ENCODE results near the gene KLHL22.

DNA sequence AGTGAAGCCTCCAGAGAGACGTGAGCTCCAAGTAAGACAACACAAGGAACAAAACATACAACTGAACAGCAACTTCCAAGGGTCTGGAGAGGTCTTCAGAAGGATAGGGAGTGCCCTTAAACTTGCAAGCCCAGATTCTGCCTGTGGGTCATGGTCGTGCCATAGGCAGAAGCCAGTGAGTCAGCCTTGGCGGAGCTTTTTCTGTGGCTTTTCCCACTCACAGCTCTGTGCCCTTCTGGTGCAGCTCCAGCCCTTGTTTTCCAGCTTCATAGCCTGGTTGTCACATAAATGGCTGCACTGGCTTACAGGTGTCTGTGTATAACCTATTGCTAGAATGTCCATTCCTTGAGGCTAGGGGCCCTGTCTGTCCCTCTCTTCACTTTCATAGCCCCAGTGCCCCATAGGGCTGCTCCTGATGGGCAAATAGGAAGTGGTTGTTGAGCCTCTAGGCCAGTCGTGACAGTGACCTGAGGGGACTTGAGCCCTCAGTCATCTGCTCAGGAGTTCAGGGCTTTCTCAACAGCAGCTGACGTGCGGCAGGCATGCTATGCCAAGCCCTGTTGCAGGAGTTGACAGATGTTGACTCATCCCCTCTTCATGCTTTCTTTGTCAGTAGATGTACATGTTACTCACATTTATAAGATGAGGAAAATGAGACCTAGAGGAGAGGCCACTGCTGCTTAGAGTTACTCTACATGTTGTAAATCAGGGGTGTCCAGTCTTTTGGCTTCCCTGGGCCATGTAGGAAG lies 19.2 kb upstream of the KLHL22 start:
- TF ChIP-seq, protein P1, sequence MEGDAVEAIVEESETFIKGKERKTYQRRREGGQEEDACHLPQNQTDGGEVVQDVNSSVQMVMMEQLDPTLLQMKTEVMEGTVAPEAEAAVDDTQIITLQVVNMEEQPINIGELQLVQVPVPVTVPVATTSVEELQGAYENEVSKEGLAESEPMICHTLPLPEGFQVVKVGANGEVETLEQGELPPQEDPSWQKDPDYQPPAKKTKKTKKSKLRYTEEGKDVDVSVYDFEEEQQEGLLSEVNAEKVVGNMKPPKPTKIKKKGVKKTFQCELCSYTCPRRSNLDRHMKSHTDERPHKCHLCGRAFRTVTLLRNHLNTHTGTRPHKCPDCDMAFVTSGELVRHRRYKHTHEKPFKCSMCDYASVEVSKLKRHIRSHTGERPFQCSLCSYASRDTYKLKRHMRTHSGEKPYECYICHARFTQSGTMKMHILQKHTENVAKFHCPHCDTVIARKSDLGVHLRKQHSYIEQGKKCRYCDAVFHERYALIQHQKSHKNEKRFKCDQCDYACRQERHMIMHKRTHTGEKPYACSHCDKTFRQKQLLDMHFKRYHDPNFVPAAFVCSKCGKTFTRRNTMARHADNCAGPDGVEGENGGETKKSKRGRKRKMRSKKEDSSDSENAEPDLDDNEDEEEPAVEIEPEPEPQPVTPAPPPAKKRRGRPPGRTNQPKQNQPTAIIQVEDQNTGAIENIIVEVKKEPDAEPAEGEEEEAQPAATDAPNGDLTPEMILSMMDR (IDR thresholded peaks at IDR 0.05) = no peak
- no peak for TF ChIP-seq POLR2A (IDR thresholded peaks at IDR 0.05)
